ENCODE data around the gene MYADM.

The MYADM gene

DNA sequence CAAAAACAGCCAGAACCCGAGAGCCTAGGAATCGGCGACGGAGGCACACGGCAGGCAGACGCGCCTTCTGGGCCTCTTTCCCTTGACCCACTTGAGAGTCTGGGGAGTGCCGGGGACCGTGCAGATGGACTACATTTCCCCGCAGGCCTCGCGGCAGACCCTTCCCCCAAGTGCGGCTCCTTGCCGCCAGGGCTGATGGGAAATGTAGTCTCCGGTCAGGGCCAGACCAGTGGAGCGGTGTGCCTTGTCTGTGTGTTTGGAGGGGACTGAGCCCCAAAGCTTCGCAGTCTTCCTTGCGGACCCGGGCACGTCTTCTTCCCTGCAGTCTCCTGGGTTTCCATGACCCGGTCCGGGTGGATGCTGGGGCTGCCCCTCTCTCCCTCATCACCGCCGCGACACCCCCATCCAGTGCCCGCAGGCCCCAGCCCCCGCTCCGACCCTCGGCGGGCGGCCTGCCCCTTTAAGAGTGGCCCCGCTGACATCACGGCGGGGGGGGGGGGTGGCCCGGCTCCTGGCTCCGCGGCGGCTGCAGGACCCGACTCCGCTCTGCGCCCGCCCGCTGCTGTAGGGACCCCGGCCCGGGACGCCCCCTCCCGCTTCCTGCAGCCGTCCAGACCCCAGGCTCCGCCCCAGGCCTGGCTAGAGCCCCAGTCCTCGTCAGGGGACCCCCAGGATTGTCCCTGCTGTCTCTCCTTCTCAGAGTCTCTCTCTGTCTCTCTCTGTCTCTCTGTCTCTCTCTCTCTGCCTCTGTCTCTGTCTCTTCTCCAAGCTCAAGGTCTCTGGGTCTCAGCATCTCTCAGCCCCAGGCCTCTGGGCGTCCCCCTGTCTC lies 40.6 kb downstream of the MYADM start:
- peak overlapping the region; percentile 5 for H3K4me3 Mint-ChIP-seq
- H3K27ac Mint-ChIP-seq: no peak overlapping the region
- peak; percentile 73 for DNase-seq
- no peaks in the 10 kb centered on the region for H3K36me3 Mint-ChIP-seq (ENCODE audit: low read depth)
- H3K9me3 Mint-ChIP-seq: no peaks in the 10 kb centered on the region
- H3K4me1 Mint-ChIP-seq (ENCODE audit: low read depth): peaks cover 19% of the 10 kb centered on the region
- H3K27me3 Mint-ChIP-seq: peaks cover 87% of the 10 kb centered on the region

GRCh38 chr19:53908935-53909415 lies 41.3 kb downstream of the MYADM start, which contains the start of gene CACNG7:
Gene CACNG7, plus strand, starts transcription at chr19:53909278. Its CDS starts 3,554 bp downstream, at chr19:53912832.
- Mint-ChIP-seq H3K27me3 (peaks cover 89% of the 10 kb centered on the region), H3K36me3 (ENCODE audit: low read depth) (no peaks in the 10 kb centered on the region), H3K9me3 (no peaks in the 10 kb centered on the region), H3K4me3 (peak within 1 kb of the TSS; percentile 5), H3K4me1 (ENCODE audit: low read depth) (peaks cover 19% of the 10 kb centered on the region), H3K27ac (no peak within 1 kb of the TSS)
- DNase-seq: no peak

DNA sequence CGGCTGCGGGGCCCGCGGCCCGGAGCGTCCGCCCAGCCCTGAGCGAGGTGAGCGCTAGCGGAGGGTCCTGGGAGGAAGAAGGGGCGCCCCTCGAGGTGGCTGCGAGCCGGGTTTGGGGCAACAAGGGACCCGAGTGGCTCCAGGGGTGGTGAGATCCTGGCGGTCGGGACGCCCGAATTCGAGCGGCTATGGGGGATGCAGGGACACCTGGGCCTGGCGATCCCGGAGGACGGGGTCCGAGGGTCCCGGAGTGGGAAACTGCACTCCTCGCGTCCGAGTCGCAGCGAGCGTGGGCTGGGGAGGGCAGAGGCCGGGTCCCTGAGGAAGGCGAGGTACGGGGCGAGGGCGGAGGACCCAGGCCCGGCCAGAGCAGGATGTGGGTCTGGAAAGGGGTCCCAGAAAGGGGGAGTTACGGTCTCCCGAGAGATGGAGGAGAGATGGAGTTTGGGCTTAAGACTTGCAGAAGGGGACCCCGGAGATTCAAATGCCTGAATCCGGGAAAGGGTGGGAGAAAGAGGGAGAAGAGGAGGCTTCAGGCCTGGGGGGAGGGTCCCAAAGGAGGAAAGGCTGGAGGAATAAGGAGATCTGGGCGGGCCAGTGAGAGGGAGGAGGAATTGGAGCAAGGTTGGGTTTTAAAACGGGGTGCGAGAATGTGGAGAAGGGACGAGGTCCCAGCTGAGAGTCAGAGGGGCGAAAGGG lies 41.9 kb downstream of the MYADM start:
- H3K4me3 Mint-ChIP-seq: no peak overlapping the region
- peaks cover 19% of the 10 kb centered on the region for H3K4me1 Mint-ChIP-seq (ENCODE audit: low read depth)
- no peaks in the 10 kb centered on the region for H3K36me3 Mint-ChIP-seq (ENCODE audit: low read depth)
- H3K9me3 Mint-ChIP-seq: no peaks in the 10 kb centered on the region
- peaks cover 87% of the 10 kb centered on the region for H3K27me3 Mint-ChIP-seq
- H3K27ac Mint-ChIP-seq: no peak overlapping the region
- no peak for DNase-seq

DNA sequence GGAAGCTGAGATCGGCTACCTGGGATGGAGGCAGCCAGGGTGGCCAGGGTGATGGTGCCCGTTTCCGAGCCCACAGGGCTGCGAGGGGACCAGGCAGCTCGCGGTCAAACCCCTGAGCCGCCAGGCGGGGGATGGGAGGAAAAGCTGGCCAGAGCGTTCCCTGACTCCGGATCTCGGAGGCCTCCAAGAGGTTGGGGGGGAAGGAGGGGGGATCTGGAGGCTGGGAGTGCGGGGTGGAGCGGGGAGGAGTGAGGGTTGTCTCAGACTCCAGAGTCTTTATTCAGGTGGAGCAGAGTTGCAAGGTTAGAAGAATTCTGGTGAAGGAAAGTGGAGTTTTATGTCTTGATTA lies 42.5 kb downstream of the MYADM start:
- Mint-ChIP-seq H3K4me3 (no peak overlapping the region), H3K27ac (no peak overlapping the region), H3K9me3 (peaks cover 2% of the 10 kb centered on the region), H3K27me3 (peaks cover 88% of the 10 kb centered on the region), H3K4me1 (ENCODE audit: low read depth) (peaks cover 19% of the 10 kb centered on the region), H3K36me3 (ENCODE audit: low read depth) (no peaks in the 10 kb centered on the region)
- DNase-seq: no peak

DNA sequence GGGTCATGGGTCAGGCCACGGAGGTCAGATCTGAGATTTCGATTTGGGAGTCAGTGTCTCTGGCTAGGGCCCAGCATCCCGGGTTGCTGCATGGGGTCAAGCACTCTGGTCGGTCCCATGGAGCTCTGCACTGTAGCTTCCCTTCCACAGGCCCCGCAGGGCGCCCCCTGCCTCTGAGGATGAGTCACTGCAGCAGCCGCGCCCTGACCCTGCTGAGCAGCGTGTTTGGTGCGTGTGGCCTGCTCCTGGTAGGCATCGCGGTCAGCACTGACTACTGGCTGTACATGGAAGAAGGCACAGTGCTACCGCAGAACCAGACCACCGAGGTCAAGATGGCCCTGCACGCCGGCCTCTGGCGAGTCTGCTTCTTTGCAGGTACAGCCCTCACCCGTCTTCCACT lies 45.0 kb downstream of the MYADM start:
- DNase-seq: no peak
- H3K9me3 Mint-ChIP-seq: peaks cover 2% of the 10 kb centered on the region
- peaks cover 75% of the 10 kb centered on the region for H3K27me3 Mint-ChIP-seq
- no peak overlapping the region for H3K4me3 Mint-ChIP-seq
- H3K36me3 Mint-ChIP-seq (ENCODE audit: low read depth): no peaks in the 10 kb centered on the region
- H3K27ac Mint-ChIP-seq: no peak overlapping the region
- peaks cover 11% of the 10 kb centered on the region for H3K4me1 Mint-ChIP-seq (ENCODE audit: low read depth)

GRCh38 chr19:53915000-53915399 lies 47.3 kb downstream of the MYADM start:
- peaks cover 2% of the 10 kb centered on the region for H3K9me3 Mint-ChIP-seq
- no peaks in the 10 kb centered on the region for H3K36me3 Mint-ChIP-seq (ENCODE audit: low read depth)
- no peak overlapping the region for H3K4me3 Mint-ChIP-seq
- H3K27me3 Mint-ChIP-seq: peaks cover 59% of the 10 kb centered on the region
- H3K4me1 Mint-ChIP-seq (ENCODE audit: low read depth): no peaks in the 10 kb centered on the region
- DNase-seq: no peak
- no peak overlapping the region for H3K27ac Mint-ChIP-seq

GRCh38 chr19:53916004-53916403 lies 48.3 kb downstream of the MYADM start:
- H3K9me3 Mint-ChIP-seq: peaks cover 2% of the 10 kb centered on the region
- H3K4me3 Mint-ChIP-seq: no peak overlapping the region
- peaks cover 49% of the 10 kb centered on the region for H3K27me3 Mint-ChIP-seq
- no peak for DNase-seq
- H3K27ac Mint-ChIP-seq: no peak overlapping the region
- no peaks in the 10 kb centered on the region for H3K4me1 Mint-ChIP-seq (ENCODE audit: low read depth)
- H3K36me3 Mint-ChIP-seq (ENCODE audit: low read depth): no peaks in the 10 kb centered on the region

- peaks cover 2% of the 10 kb centered on the region for H3K9me3 Mint-ChIP-seq
- H3K27ac Mint-ChIP-seq: no peak overlapping the region
- H3K36me3 Mint-ChIP-seq (ENCODE audit: low read depth): no peaks in the 10 kb centered on the region
- H3K4me1 Mint-ChIP-seq (ENCODE audit: low read depth): no peaks in the 10 kb centered on the region
- DNase-seq: no peak
- H3K4me3 Mint-ChIP-seq: no peak overlapping the region
- H3K27me3 Mint-ChIP-seq: peaks cover 37% of the 10 kb centered on the region
Observed at GRCh38 chr19:53917356-53917755, 49.7 kb downstream of the MYADM start.
